GM12801 (cell line): ENCODE results near the gene ASPG.

Experiments used
- TF ChIP-seq, protein P1 (sequence below): IDR thresholded peaks from one replicate; pipeline ENCODE4 v1.5.1; 2011; ENCODE audit warnings: control low read depth; ENCODE audit not compliant: insufficient read length; ENCODE audit errors: extremely low read depth

The ASPG gene

DNA sequence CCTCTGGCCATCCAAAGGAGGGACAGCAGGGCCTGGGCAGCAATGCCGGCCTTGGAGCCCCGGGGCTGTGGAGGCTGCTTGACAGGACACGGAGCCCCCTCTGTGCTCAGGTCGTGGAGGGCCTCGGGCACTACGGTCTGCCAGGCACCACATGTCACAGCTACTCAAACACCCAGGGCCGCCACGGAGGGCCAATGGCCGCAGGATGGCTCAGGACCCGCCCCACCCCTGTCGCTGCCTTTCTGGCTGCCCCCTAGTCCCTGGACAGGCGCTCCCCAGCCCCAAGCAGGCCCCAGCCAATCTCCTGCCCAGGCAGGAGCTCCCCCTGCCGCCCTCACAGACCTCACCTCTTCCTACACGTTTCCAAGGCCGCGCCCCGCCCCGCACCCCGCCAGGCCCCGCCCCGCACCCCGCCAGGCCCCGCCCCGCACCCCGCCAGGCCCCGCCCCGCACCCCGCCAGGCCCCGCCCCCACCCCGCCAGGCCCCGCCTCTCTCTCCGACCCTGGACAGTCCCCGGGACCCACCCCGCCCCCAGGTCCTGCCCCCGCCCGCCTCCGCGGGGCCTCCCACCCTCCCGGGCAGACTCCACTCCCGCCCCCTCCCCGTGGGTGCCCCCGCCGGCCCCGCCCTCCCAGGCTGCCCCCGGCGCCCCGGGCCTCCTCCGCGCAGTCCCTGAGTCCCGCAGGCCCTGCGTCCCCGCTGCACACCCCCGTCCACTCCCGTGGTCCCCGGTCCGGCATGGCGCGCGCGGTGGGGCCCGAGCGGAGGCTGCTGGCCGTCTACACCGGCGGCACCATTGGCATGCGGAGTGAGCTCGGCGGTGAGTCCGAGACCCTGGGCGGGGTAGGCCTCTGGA, at the start of gene ASPG:
ASPG (plus strand) TSS at position 669 of the 857 bp plus-strand sequence; CDS start at position 740, 71 bp downstream.
- TF ChIP-seq, protein P1, sequence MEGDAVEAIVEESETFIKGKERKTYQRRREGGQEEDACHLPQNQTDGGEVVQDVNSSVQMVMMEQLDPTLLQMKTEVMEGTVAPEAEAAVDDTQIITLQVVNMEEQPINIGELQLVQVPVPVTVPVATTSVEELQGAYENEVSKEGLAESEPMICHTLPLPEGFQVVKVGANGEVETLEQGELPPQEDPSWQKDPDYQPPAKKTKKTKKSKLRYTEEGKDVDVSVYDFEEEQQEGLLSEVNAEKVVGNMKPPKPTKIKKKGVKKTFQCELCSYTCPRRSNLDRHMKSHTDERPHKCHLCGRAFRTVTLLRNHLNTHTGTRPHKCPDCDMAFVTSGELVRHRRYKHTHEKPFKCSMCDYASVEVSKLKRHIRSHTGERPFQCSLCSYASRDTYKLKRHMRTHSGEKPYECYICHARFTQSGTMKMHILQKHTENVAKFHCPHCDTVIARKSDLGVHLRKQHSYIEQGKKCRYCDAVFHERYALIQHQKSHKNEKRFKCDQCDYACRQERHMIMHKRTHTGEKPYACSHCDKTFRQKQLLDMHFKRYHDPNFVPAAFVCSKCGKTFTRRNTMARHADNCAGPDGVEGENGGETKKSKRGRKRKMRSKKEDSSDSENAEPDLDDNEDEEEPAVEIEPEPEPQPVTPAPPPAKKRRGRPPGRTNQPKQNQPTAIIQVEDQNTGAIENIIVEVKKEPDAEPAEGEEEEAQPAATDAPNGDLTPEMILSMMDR: no peak

- TF ChIP-seq, protein P1: no peak
Measured at GRCh38 chr14:104036212-104036611, 49.3 kb upstream of the ASPG start.

- TF ChIP-seq, protein P1: no peak
Measured at GRCh38 chr14:104037074-104037473, 48.4 kb upstream of the ASPG start.

- TF ChIP-seq, protein P1: no peak
Measured at GRCh38 chr14:104037903-104038302, 47.6 kb upstream of the ASPG start.

- TF ChIP-seq, protein P1: no peak
Measured at GRCh38 chr14:104039214-104039613, 46.3 kb upstream of the ASPG start.

GRCh38 chr14:104040539-104040938, 45.0 kb upstream of the ASPG start:
- TF ChIP-seq, protein P1: no peak

GRCh38 chr14:104041430-104042104, 43.9 kb upstream of the ASPG start:
- TF ChIP-seq, protein P1: no peak
